DMS 273 treated with DMSO at 0.1 percent for 48 hours (cell line): Measurements from ENCODE around the gene HDAC4.
A peak's percentile ranks its signal among the peaks of the same experiment; 100 is the strongest.

Experiments
- DNase-seq: peaks from one replicate; lab custom pipeline; 2025; lab: John Stamatoyannopoulos, UW

The HDAC4 gene

DNA sequence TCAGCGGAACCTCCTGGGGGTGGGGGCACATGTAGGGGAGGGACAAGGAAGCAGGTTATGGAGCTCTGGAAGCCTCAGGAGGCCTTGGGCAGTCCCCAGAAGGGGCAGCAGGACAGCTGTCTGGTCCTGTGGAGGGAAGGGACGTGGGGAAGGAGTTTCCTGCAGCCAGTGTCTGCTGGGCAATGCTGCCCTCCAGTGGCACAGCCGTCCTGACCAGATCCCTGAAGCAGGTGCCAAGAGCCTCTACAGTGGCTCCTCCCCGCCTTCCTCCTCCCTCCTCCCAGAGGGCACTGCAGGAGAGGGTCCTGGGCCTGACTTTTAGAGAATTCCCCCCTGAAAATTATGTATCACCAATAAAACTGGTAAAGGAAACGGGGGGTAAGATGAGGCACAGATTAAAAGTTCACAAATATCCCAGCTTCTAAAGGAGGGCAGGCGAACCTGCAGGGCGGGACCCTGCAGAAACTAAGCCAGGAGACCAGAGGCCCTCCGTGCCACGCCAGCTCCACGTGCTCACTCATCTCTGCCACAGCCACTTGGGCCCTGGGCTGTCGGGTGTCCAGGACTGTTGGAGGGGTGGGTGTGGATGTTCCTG lies 294.4 kb downstream of the HDAC4 start:
- peak; percentile 4 for DNase-seq

DNA sequence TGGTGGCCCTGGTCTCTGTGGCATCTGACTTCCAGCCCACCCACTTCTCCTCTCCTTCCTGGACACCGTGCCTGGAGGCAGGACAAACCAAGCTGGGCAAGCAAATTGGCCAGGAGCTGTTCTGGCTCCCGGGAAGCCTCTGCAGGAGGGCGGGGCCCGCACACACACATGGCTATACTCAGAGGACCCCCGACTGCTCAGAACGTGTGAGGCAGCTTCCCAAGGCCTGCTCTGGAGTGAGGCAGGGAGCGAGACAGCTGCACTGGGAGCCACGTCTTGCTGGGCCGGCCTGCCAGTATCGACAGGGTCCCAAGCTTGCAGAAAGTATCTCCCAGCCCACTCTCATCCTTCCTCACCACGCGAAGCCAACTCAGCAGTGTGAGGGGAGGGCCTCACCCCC lies 295.6 kb downstream of the HDAC4 start:
- no peak for DNase-seq

DNA sequence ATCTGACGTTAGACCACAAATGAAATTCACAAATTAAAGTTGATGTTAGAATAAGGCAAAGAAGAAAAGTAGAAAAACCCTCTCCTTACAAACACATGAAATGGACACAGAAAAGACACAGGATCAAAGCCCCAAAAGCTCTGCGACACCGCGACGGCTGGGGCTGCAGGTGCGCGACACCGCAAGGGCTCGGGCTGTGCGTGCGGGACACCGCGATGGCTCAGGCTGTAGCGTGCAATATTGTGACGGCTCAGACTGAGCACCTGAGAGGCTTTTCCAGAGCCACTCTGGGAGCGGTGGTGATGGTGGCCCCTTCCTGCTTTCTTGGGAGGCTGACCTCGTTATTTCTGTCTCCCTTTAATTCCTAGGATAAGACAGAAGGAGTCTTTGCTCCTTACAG lies 296.0 kb downstream of the HDAC4 start:
- DNase-seq, result no peak

DNA sequence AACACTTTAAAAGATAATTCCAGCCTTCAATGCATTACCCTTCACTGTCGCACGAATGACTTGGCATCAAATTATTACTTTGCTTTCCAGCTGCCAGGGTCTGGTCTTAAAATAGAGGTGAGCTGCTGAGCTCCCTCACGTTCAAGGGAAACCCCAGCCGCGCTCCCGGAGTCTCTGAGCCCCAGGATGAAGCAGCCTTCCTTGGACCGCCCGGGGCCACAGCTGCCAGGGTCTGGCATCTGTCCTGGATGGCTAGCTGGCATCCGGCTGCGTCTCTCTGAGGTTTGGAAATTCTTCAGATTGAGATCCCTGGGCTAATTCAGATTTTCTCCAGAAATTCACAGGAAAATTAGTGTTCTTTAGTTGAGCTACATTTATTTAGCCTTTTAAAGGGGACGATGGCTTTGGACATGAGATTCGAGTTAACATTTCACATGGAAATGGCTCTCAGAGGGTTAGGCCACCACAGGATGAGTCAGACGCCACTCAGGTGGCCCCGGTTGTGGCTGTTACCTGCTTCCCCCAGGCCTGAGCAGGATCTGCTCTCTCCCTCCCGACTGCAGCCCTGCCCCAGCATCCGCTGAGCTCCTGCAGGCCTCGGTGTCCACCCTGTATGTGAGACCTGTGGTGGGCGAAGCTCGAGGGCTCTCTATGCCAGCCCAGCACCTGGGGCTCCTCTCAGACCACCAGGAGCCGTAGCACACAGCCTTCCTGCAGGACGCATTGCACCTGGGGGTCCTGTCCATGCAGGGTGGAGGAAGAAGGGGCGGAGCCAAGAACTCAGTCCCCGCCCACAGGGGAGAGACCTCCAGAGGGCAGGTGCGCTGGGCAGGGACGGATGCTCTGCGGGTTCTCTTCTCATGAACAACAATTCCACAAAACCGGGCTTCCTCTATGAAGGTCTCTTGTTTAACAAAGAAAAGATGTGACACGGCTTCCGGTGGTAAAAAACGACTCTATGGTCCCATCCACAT lies 297.4 kb downstream of the HDAC4 start:
- DNase-seq, result no peak

DNA sequence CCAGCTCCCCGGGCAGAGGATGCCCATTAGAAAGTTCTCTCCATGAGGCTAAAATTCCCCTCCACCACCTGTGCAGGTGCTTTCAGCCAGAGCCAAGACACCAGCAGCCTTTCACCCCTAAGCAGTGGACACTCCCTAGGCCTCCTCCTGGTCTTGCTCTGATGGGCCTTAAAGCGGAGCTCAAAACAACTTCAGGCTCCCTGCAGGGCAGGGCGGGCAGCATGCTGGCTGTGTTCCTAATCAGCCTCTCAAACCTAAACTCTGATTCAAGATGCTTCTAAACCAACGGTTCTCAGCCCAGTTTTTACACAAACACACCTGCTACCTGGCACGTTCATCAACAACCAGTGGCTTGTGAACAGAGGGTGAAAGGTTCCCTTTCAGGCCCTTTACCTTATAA lies 298.6 kb downstream of the HDAC4 start:
- DNase-seq, result no peak

DNA sequence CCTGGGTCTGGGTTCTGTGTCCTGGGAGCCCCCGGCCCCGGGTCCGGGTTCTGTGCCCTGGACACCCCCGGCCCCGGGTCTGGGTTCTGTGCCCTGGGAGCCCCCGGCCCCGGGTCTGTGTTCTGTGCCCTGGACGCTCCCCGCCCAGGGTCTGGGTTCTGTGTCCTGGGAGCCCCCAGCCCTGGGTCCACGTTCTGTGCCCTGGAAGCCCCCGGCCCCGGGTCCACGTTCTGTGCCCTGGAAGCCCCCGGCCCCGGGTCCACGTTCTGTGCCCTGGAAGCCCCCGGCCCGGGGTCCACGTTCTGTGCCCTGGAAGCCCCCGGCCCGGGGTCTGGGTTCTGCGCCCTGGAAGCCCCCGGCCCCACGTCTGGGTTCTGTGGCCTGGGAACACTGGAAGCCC lies 299.0 kb downstream of the HDAC4 start:
- no peak for DNase-seq

DNA sequence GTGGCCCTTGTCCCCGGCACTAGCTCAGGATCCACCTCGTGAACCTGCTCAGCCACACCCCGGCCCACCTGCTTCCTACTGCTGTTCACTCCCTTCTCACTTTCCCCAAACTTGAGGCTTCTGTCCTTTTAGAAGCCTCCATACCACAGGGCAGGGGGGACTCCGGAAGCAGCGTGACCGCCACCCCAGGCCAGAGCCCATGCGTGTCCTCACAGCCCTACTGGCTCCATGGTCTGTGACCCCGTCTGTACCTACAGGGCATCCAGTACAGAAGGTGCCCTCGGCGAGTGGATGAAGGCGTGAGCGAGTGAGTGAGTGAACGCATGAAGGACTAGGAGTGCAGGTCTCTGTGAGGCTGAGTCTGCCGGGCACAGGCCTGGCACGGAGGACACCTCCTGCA lies 299.7 kb downstream of the HDAC4 start:
- no peak for DNase-seq

DNA sequence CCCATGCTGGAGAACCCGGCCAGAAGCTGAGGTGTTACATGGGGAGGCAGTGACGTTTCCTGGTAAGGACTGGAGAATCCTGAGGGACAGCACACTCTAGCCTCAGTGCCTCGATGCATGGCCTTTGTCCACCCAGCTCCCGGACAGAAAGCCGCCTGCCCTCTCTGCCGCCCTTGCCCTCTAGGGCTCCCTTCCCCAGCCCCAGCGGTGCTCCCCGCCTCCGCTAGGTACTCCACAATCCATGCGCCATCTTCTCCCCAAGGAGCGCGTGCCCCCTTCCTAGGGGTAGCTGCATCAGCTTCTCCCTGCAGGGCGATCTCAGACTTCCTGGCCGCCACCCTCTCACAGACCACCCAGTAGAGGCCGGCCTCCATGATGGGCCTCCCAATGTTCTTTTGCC lies 301.3 kb downstream of the HDAC4 start:
- no peak for DNase-seq

DNA sequence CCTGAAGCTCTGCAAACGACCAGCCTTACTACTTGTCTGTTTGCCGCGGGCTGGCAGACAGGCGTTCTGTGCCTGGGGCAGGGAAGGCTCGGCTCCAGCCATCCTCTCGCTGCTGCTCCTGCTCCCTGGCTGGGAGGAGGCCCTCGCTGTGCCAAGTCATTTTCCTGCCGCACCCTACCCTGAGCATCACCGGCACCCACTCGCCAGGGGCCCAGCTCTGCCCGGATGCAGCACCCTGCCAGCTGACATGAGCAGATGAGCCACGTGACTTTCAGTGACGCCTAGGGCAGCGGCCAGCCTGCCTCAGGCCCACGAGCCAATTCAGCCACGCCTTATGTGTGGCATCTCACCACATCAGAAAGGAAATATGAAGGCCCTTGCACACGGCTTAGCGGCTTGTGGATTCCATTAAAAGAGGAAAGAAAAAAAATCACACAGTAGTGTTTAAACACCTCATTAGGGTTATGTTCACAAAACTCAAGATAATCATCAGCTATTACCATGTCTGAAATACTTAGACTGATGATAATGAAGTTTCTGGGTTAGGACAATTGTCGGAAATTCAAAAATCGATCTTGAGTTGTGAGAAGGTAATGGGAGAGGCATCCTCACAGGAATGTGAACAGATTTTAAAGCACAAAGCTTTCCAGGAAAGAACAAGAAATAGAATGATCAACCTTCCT lies 302.4 kb downstream of the HDAC4 start:
- no peak for DNase-seq

DNA sequence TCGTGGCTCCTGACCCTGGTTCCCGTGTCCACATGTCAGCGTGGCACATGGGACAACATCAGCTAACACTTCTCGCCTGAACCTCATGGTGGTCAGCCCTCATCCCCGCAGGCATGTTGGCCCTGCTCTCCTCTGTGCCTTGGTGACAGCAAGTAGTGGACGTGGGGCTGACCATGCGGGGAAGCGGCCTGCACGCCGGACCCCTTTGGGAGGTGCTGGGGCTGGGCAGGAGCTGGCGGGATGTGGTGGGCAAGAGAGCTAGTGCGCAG lies 303.5 kb downstream of the HDAC4 start:
- DNase-seq, result no peak

DNA sequence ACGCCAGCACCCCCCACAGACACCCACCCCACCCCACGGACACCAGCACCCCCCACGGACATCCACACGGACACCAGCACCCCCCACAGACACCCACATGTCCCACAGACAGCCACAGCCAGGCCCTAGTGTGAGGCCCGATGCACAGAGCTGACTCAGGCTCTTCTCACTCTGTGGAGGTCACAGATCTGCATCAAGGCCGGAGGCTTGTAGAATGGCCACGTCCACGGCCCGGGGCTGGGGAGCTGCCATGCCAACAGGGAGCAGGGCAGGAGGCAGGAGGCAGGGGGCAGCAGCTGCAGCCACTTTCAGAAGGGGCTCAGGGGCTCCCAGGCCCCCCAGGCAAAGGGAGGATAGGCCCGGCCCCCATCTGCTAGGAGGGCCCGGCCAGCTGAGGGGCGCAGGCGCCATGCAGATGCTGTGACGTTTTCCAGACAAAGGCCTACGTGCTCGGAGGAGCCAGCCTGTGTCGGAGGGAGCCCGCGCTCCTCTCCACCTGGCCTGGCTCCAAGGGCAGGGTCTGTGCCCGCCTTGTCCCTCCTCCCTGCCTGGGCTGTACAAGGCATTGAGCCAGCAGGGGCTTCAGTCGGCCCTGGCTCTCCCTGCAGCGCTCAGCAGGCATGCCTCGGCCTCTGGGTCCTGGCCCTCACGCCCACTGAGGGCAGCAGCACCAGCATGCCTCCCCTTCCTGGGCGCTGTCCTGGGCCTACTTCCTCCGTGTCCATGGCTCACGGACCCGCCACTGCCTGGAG lies 304.0 kb downstream of the HDAC4 start:
- DNase-seq, result no peak

DNA sequence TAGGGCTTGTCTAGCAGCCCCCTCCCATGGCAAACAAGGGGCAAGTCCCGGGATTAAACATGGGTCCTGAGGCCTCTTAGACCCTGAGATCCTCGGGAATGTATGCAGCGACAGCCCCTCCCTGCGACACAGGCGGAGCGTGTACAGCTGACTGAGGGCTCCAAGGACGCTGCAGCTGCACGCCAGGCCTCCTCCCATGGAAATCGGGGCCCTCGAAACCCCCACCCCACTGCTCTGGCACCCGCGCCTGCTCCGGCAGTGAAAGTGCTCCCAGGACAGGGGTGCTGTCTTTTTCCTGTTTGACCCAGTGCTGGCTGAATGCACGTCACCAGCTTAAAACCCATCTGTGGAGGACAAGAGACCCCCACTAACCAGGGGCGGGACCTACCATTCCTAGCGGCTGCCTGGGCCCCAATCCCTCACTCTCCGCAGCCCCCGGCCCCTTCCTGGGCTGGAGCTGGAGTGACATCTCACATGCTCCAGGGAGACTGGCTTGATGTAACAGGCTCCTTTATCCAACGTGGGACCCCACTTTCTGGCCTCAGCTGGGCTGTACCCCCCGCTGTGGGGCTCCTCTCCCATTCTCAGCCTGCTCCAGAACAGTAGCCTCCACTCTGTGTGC lies 305.2 kb downstream of the HDAC4 start:
- DNase-seq, result no peak

DNA sequence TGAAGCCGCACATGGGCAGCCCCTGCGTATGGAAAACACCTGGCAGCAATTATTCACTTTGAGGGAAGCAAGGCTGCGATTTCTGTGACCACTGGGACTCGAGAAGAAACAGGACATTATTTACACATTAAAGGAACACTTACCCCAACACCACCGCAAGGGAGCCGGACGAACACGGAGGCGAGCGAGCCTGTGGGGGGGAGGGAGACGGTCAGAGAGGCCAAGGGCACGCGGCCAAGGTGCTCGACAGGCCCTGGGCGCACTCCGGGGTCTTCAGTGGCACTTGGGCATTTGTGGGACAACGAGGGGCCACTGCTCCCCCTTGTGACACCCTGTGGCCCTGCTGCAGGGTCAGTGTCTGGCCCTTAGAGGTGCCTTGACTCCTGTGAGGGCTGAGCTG lies 306.0 kb downstream of the HDAC4 start:
- DNase-seq, result no peak

DNA sequence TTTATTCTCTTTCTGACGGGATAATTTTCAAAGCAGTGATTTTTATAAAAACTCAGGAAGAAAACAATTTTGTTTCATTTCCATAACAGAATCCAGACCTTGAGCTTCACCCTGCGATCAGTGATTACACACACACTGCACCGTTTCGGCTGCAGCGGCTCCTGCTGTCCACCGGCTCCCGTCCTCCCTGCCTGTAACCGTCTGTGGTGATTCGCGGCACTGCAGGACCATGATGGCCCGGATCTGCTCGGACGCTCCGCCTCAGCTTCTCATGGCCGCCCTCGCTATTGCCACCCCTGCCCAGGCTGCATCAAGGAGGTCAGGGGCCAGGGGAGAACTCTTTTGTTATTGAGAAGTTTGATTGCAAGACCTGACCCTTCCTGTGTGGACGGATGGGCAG lies 306.9 kb downstream of the HDAC4 start:
- no peak for DNase-seq

DNA sequence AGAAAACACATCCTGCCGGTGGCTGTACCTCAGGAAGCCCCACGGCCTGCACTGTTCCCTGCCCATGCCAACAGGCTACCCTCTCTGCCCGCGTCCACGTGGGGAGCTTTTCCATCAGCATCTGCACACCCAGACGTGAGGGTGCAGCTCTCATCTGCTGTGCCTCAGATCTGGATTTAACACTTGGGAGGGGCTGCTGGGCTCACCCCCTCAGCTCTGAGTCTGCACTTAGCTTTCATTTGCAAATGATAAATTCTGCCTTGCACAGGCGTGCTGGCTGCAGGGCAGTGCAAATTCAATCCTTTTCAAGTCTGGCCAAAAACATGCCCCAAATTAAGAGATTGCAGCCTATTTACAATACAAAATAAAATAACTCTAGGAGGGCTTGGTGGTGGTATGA lies 307.3 kb downstream of the HDAC4 start:
- DNase-seq, result no peak

DNA sequence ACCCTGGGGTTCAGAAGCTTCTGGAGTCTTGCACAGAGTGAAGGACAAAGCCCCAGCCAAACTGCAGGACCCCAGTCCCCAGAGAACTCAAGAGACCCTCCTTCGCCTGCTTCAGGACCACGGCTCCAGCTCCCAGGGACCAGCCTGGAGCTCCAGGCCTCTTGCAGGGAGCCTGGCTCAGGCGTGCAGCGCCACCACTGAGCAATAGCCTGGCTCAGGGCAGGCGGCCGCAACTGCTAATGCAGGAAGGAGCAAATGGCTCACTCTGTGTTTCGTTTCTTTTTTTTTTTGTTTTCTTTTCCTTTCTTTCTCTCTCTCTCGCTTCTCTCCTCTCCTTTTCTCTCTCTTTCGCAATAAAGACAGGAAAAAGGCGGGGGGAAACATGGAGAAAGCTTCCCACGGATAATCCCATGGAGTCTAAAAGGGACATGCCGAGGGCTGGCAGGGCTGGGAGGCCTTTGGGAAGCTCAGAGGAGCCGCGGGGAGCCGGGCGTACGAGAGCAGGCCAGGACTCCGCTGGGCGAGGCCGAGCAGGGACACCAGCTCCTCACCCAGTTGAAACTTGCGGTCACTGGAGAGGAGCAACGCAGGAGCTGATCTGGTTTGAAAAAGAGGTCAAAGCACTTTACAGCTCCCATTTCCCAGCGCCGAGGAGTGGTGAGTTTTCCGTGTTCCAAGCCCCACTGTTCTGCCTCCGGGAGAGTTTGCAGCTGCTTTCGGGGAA lies 308.1 kb downstream of the HDAC4 start:
- no peak for DNase-seq

DNA sequence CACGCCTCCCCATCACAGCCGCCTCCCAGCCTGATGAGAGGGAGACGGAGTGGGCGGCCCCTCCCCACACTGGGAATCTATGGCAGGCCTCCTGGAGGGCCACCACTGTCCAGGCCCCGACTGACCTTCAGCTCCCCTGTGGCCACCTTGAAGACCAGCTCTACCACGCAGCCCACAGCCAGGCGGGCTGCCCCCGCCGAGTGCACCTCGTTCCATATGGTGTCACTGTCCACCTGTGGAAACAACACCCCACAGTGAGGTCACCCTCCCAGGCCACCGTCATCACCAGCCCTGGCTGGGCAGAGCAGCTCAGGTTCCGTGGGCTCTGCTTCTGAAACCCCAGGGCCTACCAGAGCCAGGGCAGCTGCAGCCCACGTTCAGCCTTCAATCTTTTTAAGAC lies 310.9 kb downstream of the HDAC4 start:
- DNase-seq, result no peak

DNA sequence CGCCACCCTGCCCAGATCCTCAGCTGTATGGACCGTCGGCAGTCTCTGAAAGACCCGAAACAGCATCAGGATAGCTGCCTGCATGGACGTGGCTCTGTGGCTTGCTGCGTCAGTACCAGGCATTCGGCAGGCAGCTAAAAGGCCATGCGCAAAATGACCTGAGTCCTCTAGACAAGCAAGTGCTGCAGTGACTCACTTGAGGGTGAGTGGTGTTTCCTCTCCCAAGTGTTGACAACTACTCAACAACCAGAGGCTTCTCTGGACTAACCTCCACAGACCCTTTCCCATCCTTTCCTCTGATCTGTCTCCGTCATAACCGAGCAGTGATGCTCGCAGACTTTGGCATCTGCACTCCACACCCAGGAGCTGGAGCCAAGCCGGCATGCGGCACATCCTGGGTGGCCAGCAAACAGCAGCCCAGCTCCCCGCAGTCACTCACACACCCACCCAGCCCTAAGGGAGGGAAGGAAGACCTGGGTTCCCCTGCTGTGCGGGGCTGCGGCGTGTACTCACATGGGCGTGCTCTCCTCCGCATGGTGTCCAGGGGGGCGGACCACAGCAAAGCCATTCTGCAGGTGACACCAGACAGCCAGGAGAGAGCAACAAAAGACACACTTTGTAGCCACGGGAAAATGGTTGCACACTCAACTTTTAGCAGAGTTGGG lies 313.6 kb downstream of the HDAC4 start:
- no peak for DNase-seq

DNA sequence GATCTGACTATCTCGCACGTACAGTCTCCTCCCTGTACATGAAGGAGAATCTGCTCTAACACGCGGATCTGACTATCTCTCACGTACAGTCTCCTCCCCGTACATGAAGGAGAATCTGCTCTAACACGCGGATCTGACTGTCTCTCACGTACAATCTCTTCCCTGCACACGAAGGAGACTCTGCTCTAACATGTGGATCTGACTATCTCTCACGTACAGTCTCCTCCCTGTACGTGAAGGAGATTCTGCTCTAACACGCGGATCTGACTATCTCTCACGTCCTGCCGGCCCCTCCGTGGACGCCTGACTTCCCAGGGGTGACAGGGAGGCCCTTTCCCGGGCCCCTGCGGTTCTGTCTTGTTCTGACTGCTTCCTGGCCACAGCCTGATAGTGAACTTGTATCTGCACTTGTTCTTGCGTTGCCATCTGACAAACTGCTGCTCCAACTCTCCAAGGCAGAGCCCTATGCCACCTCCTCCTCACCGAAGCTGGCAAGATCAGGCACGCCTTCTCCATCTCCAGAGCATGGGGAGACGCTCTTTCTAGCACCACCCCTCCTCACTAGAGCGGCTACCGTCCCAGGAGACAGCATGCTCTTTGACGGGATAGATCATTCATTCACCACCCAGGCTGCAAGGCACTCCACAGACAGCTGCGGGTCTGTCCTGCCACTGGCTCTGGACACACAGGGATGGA lies 314.3 kb downstream of the HDAC4 start:
- DNase-seq, result no peak
